Karpas-422 (cell line): ENCODE measurements around the gene ARFGEF3. TPM values are rescaled to one million over a fixed set of nuclear protein-coding genes. Genes with fewer than 3 reads are reported as not detected.
A peak's percentile ranks its signal among the peaks of the same experiment; 100 is the strongest.

ENCODE experiments used
- DNase-seq: peaks from one replicate; pipeline ENCODE4 v3.0.0-alpha.2; 2015
- H2AFZ ChIP-seq: fragments of 200-600 bp; sonication (generic); 2 replicates; pipeline ENCODE4 v1.6.1; 2014; ENCODE audit warnings: antibody characterized with exemption, low read length, mixed read lengths
- H3K27ac ChIP-seq: fragments of 200-600 bp; sonication (generic); 2 replicates; pipeline ENCODE4 v1.5.1; 2014; ENCODE audit warnings: mild to moderate bottlenecking, low read length, moderate library complexity
- H3K27me3 ChIP-seq: fragments of 200-600 bp; sonication (generic); 2 replicates; pipeline ENCODE4 v1.6.1; 2014; ENCODE audit warnings: low read length, mixed read lengths
- H3K36me3 ChIP-seq: fragments of 200-600 bp; sonication (generic); 2 replicates; pipeline ENCODE4 v1.6.1; 2014; ENCODE audit warnings: low read length, mixed read lengths; ENCODE audit not compliant: insufficient read depth
- H3K4me1 ChIP-seq: fragments of 200-600 bp; sonication (generic); 2 replicates; pipeline ENCODE4 v1.6.1; 2014; ENCODE audit warnings: mild to moderate bottlenecking, low read length, mixed read lengths
- H3K4me2 ChIP-seq: fragments of 200-600 bp; sonication (generic); 2 replicates; pipeline ENCODE4 v1.6.1; 2014; ENCODE audit warnings: low read length, low read depth, mild to moderate bottlenecking; ENCODE audit not compliant: poor library complexity, severe bottlenecking
- H3K4me3 ChIP-seq: fragments of 200-600 bp; sonication (generic); 2 replicates; pipeline ENCODE4 v1.5.1; 2014; ENCODE audit warnings: mild to moderate bottlenecking, antibody characterized with exemption, low read length, mixed read lengths
- H3K79me2 ChIP-seq: fragments of 200-600 bp; sonication (generic); 2 replicates; pipeline ENCODE4 v1.6.1; 2014; ENCODE audit warnings: mild to moderate bottlenecking, low read length, mixed read lengths
- H3K9ac ChIP-seq: fragments of 200-600 bp; sonication (generic); 2 replicates; pipeline ENCODE4 v1.6.0; 2014; ENCODE audit warnings: low read length
- H3K9me2 ChIP-seq: fragments of 200-600 bp; sonication (generic), shearing (Covaris generic); replicated peaks from 2 replicates; pipeline ENCODE4 v1.6.0; 2014; ENCODE audit warnings: mild to moderate bottlenecking, low read length, moderate library complexity; ENCODE audit not compliant: insufficient read depth
- H3K9me3 ChIP-seq: fragments of 300-700, 200-600 bp; sonication (generic); 2 replicates; pipeline ENCODE4 v1.6.1; 2014; ENCODE audit warnings: low read length, mixed read lengths
- H4K20me1 ChIP-seq: fragments of 200-600 bp; sonication (generic); 2 replicates; pipeline ENCODE4 v1.6.1; 2014; ENCODE audit warnings: mild to moderate bottlenecking, antibody characterized with exemption, low read length, low read depth; ENCODE audit not compliant: insufficient read depth
- total RNA-seq: library from RNA; depleted of rRNA; stranded (reverse); fragments of >200 nt; shearing (Covaris generic); gene quantifications from 2 replicates; pipeline ENCODE4 v1.2.3, GENCODE V29; 2014; ENCODE audit warnings: low replicate concordance

Gene ARFGEF3
- total RNA-seq, 1 experiment from 2014 or later = 0.04 TPM

GRCh38 chr6:138331984-138332383, 170.2 kb downstream of the ARFGEF3 start:
- no peak overlapping the region for H3K27ac ChIP-seq
- no peaks in the 10 kb centered on the region for H4K20me1 ChIP-seq
- H3K4me3 ChIP-seq = no peak overlapping the region
- no peak for DNase-seq
- H3K9ac ChIP-seq = no peak overlapping the region
- H2AFZ ChIP-seq = no peak overlapping the region
- H3K9me2 ChIP-seq = no peaks in the 10 kb centered on the region
- peaks cover 7% of the 10 kb centered on the region for H3K4me1 ChIP-seq
- H3K79me2 ChIP-seq = no peaks in the 10 kb centered on the region
- no peaks in the 10 kb centered on the region for H3K9me3 ChIP-seq
- no peaks in the 10 kb centered on the region for H3K36me3 ChIP-seq
- H3K4me2 ChIP-seq = no peak overlapping the region
- H3K27me3 ChIP-seq = no peaks in the 10 kb centered on the region

- Histone ChIP-seq H3K9ac (no peak overlapping the region), H2AFZ (no peak overlapping the region), H3K79me2 (no peaks in the 10 kb centered on the region), H3K27ac (no peak overlapping the region), H3K27me3 (no peaks in the 10 kb centered on the region), H3K4me2 (no peak overlapping the region), H3K36me3 (no peaks in the 10 kb centered on the region), H3K9me3 (no peaks in the 10 kb centered on the region), H4K20me1 (no peaks in the 10 kb centered on the region), H3K4me3 (no peak overlapping the region), H3K4me1 (peaks cover 7% of the 10 kb centered on the region), H3K9me2 (no peaks in the 10 kb centered on the region)
- no peak for DNase-seq
These were observed 172.3 kb downstream of the ARFGEF3 start for GRCh38 chr6:138334000-138334399.

- peaks cover 7% of the 10 kb centered on the region for H3K4me1 ChIP-seq
- no peaks in the 10 kb centered on the region for H4K20me1 ChIP-seq
- no peak overlapping the region for H3K9ac ChIP-seq
These were observed 173.2 kb downstream of the ARFGEF3 start for GRCh38 chr6:138334963-138335362.

GRCh38 chr6:138336221-138336620, 174.5 kb downstream of the ARFGEF3 start:
- H3K4me1 ChIP-seq = peaks cover 7% of the 10 kb centered on the region
- peak overlapping the region; percentile 37 for H2AFZ ChIP-seq
- H3K79me2 ChIP-seq = no peaks in the 10 kb centered on the region
- H3K4me2 ChIP-seq = peak overlapping the region; percentile 32
- H4K20me1 ChIP-seq = no peaks in the 10 kb centered on the region
- no peak overlapping the region for H3K27ac ChIP-seq
- H3K27me3 ChIP-seq = no peaks in the 10 kb centered on the region
- H3K36me3 ChIP-seq = no peaks in the 10 kb centered on the region
- H3K9me2 ChIP-seq = no peaks in the 10 kb centered on the region
- no peak overlapping the region for H3K9ac ChIP-seq
- DNase-seq = peak; percentile 78
- no peak overlapping the region for H3K4me3 ChIP-seq
- H3K9me3 ChIP-seq = no peaks in the 10 kb centered on the region

More at GRCh38 chr6:138334963-138335362, 173.2 kb downstream of the ARFGEF3 start:
- Histone ChIP-seq H3K36me3 (no peaks in the 10 kb centered on the region), H3K4me2 (no peak overlapping the region), H3K79me2 (no peaks in the 10 kb centered on the region), H2AFZ (no peak overlapping the region), H3K27ac (no peak overlapping the region), H3K9me2 (no peaks in the 10 kb centered on the region), H3K27me3 (no peaks in the 10 kb centered on the region), H3K4me3 (no peak overlapping the region), H3K9me3 (no peaks in the 10 kb centered on the region)
- no peak for DNase-seq

- Histone ChIP-seq H2AFZ (no peak overlapping the region), H3K27ac (no peak overlapping the region), H3K4me1 (peaks cover 7% of the 10 kb centered on the region), H3K4me3 (no peak overlapping the region), H3K9me2 (no peaks in the 10 kb centered on the region), H3K36me3 (no peaks in the 10 kb centered on the region), H4K20me1 (no peaks in the 10 kb centered on the region), H3K79me2 (no peaks in the 10 kb centered on the region), H3K9ac (no peak overlapping the region), H3K27me3 (no peaks in the 10 kb centered on the region), H3K9me3 (no peaks in the 10 kb centered on the region), H3K4me2 (no peak overlapping the region)
- DNase-seq = no peak
These were observed 175.3 kb downstream of the ARFGEF3 start for GRCh38 chr6:138337076-138337475.

- Histone ChIP-seq H3K9me2 (no peaks in the 10 kb centered on the region), H4K20me1 (no peaks in the 10 kb centered on the region), H3K4me3 (no peak overlapping the region), H3K4me1 (peaks cover 7% of the 10 kb centered on the region), H3K79me2 (no peaks in the 10 kb centered on the region), H3K4me2 (no peak overlapping the region), H3K36me3 (no peaks in the 10 kb centered on the region), H3K9ac (no peak overlapping the region), H3K27ac (no peak overlapping the region), H2AFZ (no peak overlapping the region), H3K27me3 (no peaks in the 10 kb centered on the region), H3K9me3 (no peaks in the 10 kb centered on the region)
- no peak for DNase-seq
These were observed 177.3 kb downstream of the ARFGEF3 start for GRCh38 chr6:138339024-138339423.

GRCh38 chr6:138341176-138341575, 179.4 kb downstream of the ARFGEF3 start:
- Histone ChIP-seq H4K20me1 (no peaks in the 10 kb centered on the region), H3K4me1 (peaks cover 2% of the 10 kb centered on the region), H3K36me3 (no peaks in the 10 kb centered on the region), H3K9ac (no peak overlapping the region), H3K27ac (no peak overlapping the region), H3K4me3 (no peak overlapping the region), H3K9me2 (no peaks in the 10 kb centered on the region), H2AFZ (no peak overlapping the region), H3K79me2 (no peaks in the 10 kb centered on the region), H3K4me2 (no peak overlapping the region), H3K9me3 (no peaks in the 10 kb centered on the region), H3K27me3 (peaks cover 4% of the 10 kb centered on the region; the same call in 1 of the 2 replicates)
- DNase-seq = no peak

DNA sequence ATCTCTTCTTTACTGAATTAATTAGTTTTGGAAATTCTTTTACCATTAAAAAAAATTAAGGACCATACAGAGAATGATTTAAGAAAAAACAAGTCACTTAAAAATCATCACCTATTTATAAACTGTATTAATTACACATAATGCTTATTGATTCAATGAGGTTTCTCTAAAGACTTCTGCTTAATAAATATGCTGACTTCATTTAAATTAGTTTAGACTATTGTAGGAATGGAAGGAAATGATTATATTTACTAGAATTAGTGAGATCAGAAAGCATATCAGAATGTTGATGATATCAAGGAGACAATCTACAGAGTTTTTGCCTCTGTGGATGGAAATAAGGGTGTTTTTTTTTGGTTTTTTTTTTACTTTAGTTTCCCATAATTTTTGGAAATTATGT, 181.4 kb downstream of the ARFGEF3 start:
- no peak overlapping the region for H3K4me3 ChIP-seq
- no peaks in the 10 kb centered on the region for H3K9me2 ChIP-seq
- no peak overlapping the region for H3K4me2 ChIP-seq
- no peaks in the 10 kb centered on the region for H3K4me1 ChIP-seq
- no peak overlapping the region for H3K9ac ChIP-seq
- no peaks in the 10 kb centered on the region for H4K20me1 ChIP-seq
- H3K27me3 ChIP-seq = peaks cover 4% of the 10 kb centered on the region; the same call in 1 of the 2 replicates
- H3K79me2 ChIP-seq = no peaks in the 10 kb centered on the region
- no peaks in the 10 kb centered on the region for H3K36me3 ChIP-seq
- no peak overlapping the region for H3K27ac ChIP-seq
- no peak overlapping the region for H2AFZ ChIP-seq
- H3K9me3 ChIP-seq = no peaks in the 10 kb centered on the region
- no peak for DNase-seq
